HG02970 (cell line): ENCODE results near the gene SFXN1.

Experiments
- ATAC-seq: cut with Tn5 transposase; IDR thresholded peaks from one replicate; pipeline ENCODE4 v1.9.1; 2021; ENCODE audit warnings: mild to moderate bottlenecking, moderate library complexity, moderate number of reproducible peaks; ENCODE audit not compliant: unreplicated experiment, low FRiP score

Gene SFXN1

GRCh38 chr5:175464074-175464941, 14.1 kb upstream of the SFXN1 start:
- peak; percentile 92 for ATAC-seq

- peak; percentile 29 for ATAC-seq
These were observed 13.5 kb upstream of the SFXN1 start for GRCh38 chr5:175464942-175465233.

GRCh38 chr5:175465282-175465681, 13.1 kb upstream of the SFXN1 start:
- ATAC-seq: no peak

DNA sequence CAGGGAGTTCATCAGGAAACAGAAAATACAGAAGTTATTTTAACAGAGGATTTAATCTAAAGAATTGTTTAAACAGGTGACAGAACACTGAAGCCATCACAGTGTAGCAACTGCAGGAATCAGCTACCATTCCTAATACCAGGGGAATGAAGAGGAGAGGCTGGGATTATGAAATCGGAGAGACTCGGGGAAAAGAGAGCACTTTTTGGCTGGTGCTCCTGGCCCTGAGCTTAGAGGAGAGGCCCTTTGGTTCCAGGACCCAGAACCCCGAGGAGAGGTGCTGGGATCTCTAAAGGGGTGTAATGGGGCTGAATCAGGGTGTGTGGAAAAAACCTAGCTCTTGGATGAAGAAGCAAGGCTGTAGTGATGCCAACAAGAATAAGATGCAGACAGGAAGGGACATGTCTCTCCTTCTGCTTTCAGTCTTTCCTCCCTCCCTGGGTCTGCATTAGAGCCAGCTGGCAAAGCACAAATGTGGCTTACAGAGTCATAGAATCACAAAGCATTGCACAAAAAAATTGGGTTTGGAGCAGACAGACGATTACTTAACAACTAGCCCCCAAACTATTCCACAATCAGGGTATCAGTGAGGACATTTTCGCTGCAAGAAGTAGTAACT, 11.6 kb upstream of the SFXN1 start:
- ATAC-seq: no peak

DNA sequence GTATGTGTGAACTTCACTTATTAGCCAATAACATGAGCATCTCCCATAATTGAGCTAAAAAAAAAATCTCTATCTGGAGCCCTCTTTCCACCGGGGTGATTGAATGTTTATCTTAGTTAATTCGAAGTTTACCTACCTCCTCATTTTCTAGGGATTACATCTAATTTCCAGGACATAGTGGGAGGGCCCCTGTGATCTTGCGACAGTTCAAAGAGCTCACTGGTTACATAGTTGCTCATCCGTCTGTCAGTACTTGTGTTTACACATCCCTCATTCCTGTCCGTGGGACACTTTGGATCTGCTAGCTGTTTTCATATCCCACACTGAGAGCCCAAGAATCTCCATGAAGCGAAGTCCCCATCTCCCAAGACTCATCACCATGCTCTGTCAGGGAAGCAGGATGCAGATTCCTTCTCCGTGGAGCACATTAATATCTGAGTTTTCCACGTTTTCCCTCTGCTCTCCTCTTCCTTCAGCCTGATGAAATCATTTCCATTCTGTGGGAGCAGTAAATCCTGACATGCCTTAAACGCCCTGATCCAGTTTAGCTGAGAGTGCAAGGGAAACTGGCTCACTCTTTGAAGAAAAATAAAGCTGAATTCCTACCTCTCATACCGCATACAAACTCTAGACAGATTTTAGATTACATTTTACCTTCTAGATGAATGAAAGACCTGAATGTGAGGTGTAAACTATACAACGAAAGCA, 10.2 kb upstream of the SFXN1 start:
- ATAC-seq: no peak

DNA sequence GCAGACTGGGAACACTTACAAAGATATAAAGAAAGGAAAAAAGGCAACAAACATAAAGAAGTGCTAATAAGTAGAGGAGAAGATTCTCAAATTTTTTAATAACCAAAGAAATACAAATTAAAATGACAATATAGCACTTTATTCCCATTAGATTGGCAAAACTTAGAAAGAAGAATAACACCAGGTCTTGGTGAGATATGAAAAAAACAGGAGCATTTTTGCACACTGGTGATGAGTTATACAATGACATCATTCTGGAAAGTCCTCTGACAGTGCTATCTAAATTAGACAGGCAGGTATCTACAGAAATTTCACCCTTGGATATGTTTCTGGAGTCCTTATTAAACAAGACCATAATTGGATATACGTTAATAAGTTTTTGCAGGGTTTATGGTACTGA, 9.5 kb upstream of the SFXN1 start:
- no peak for ATAC-seq

- no peak for ATAC-seq
These were observed 8.4 kb upstream of the SFXN1 start for GRCh38 chr5:175469916-175470315.

DNA sequence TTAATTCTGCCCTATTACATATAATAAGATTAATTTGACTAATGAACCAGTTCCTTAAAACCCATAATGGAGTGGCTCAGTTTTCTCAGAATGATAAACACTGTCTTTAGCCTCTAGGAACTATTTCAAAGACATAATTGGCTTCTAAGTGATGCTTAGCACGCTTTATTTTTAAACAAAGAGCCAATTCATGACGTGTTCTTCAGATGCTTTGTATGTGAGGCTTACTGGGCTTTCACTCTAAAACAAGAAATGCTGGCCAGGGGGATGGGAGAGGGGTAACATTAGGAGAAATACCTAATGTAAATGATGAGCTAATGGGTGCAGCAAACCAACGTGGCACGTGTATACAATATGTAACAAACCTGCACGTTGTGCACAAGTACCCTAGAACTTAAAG, 7.6 kb upstream of the SFXN1 start:
- no peak for ATAC-seq

- ATAC-seq: no peak
These were observed 7.2 kb upstream of the SFXN1 start for GRCh38 chr5:175471196-175471595.

DNA sequence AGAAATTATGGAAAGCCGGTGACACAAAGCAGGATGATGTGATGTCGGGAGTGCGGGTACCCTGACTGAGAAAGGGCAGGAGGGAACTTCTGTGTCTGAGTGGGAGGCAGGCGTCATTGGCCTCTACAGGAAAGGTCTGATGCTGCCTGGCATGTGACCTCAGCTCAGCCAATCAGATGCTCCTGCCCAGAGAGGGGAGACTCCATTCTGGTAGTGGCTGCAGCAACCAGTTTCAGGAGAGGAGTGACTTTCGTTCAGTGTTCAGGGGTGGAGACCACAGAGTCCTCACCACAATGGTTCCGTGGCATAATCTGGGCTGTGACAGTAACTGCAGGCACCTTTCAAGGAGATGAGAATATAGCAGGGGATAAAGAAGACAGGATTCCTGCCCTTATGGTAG, 6.7 kb upstream of the SFXN1 start:
- ATAC-seq: no peak

DNA sequence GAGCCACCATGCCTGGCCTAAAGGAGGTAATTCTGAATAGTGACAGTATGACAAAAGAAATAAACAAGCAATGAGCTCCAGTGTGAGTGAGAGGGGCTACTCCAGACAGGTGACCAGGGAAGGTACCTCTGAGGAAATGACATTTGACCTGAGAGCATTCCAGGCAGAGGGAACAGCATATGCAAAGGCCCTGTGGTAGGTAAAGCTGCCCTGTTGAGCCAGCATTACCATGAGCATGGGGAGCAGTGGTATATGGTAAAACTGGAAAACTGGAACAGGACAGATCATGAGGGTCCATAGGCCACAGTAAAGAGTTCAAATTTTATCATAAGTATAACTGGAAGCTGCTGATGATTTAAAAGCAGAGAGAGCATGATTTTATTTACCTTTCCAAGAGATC, 6.0 kb upstream of the SFXN1 start:
- no peak for ATAC-seq

GRCh38 chr5:175475248-175475647, 3.1 kb upstream of the SFXN1 start:
- ATAC-seq: no peak

DNA sequence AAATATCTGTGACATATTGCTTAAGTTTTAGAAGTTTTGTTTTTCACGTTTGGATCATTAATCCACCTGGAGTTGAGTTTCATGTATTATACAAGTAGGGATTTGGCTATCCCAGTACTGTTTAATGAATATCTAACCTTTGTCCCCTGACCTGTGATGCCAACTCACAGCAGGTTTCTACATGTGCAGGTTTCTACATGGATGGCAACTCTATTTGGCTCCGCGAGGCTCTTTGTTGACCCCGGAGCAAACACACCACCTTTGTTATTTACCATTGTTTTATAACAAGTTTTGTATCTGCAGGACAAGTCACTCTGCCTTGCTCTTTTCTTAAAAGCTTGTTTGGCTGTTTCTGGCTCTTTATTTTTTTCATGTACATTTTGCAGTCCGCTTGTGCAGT, 920 bp upstream of the SFXN1 start:
- ATAC-seq: no peak

GRCh38 chr5:175478008-175478383, 364 bp upstream of the SFXN1 start:
- no peak for ATAC-seq

GRCh38 chr5:175479125-175479881, 943 bp downstream of the SFXN1 start:
- ATAC-seq: no peak

GRCh38 chr5:175483337-175483736, 5.0 kb downstream of the SFXN1 start:
- no peak for ATAC-seq

GRCh38 chr5:175484322-175484721, 6.0 kb downstream of the SFXN1 start:
- ATAC-seq: no peak

- no peak for ATAC-seq
These were observed 6.5 kb downstream of the SFXN1 start for GRCh38 chr5:175484829-175485228.

- ATAC-seq: no peak
These were observed 7.3 kb downstream of the SFXN1 start for GRCh38 chr5:175485631-175486030.

DNA sequence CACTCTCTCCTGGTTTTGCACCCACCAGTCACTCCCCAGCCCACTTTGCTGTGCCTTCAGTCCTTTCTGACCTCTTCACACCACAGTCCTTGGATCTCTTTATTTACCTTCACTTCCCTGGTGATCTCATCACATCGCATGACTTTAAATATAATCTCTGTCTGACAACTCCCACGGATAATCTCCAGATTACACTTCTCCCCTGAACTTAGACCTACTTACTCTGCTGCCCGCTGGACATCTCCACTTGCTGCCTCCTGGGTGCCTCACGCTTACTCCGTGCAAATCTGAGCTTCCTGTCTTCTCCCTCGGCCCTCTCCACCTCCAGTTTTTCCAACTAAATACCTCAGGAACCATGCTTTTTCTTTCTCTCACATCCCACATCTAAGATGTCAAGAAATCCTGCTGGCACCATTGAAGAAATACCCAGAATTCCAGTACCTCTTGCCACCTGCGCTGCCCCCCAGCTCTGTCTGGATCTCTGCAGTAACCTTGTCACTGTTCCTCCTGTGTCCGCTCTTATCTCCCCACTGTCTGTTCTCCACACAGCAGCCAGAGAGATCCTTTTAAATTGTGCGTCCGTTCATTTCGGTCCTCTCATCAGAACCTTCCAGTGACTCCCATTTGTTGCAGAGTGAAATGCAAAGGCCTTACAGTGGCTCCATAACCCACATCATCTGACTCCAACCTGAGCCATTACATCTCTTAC, 9.3 kb downstream of the SFXN1 start:
- ATAC-seq: no peak
